Right atrium auricular region (tissue), 2 donors: ENCODE results near the gene IL6ST. TPM values are rescaled to one million over a fixed set of nuclear protein-coding genes. Genes with fewer than 3 reads are reported as not detected.

Experiments used
- DNase-seq: peaks from one replicate; pipeline ENCODE4 v3.0.0-alpha.2; 2019; ENCODE audit warnings: low spot score
- H3K27ac ChIP-seq, 2 donors: fragments of 200-600 bp; sonication (generic); 1 replicate in 1 of 2; 2 replicates in 1 of 2; pipeline ENCODE4 v1.5.1; 2016 to 2019
- H3K27me3 ChIP-seq, 2 donors: fragments of 200-600 bp; sonication (generic); one replicate each; pipeline versions ENCODE4 v1.5.1 to v1.6.0; 2017 to 2019
- H3K36me3 ChIP-seq: fragments of 200-600 bp; sonication (generic); one replicate; pipeline ENCODE4 v1.5.1; 2016
- H3K4me1 ChIP-seq, 2 donors: fragments of 200-600 bp; sonication (generic); one replicate each; pipeline versions ENCODE4 v1.5.1 to v1.6.0; 2017 to 2019
- H3K4me3 ChIP-seq, 2 donors: fragments of 200-600 bp; sonication (generic); 1 replicate in 1 of 2; 2 replicates in 1 of 2; pipeline ENCODE4 v1.5.1; 2017 to 2019; ENCODE audit warnings: mild to moderate bottlenecking in 1 of 2, moderate library complexity in 1 of 2
- H3K9me3 ChIP-seq, 2 donors: fragments of 200-600 bp; sonication (generic); one replicate each; pipeline ENCODE4 v1.5.1; 2019
- CTCF ChIP-seq, 2 donors: fragments of 200-600 bp; sonication (generic); IDR thresholded peaks; one replicate each; pipeline ENCODE4 v1.5.1; 2019; ENCODE audit warnings: antibody characterized with exemption in 2 of 2
- total RNA-seq, 2 donors: library from RNA; depleted of rRNA; stranded (reverse); fragments of >200 nt; gene quantifications; one replicate each; pipeline ENCODE4 v1.1.0, GENCODE V29; 2016

Gene IL6ST
- total RNA-seq, 2 donors from 2014 or later, result 244 to 263 TPM

GRCh38 chr5:55894135-55894534 lies 100.6 kb downstream of the IL6ST start:
- no peak for TF ChIP-seq CTCF (IDR thresholded peaks at IDR 0.05)
- Histone ChIP-seq H3K4me1 (no peaks in the 10 kb centered on the region), H3K9me3 (no peaks in the 10 kb centered on the region), H3K27me3 (no peaks in the 10 kb centered on the region), H3K4me3 (no peak overlapping the region), H3K27ac (no peak overlapping the region), H3K36me3 (no peaks in the 10 kb centered on the region)
- no peak for DNase-seq

GRCh38 chr5:55892479-55892878 lies 102.3 kb downstream of the IL6ST start:
- DNase-seq, result no peak
- H3K27me3 ChIP-seq, result no peaks in the 10 kb centered on the region
- H3K9me3 ChIP-seq, result no peaks in the 10 kb centered on the region
- H3K4me3 ChIP-seq, result no peak overlapping the region
- no peak overlapping the region for H3K27ac ChIP-seq
- TF ChIP-seq CTCF (IDR thresholded peaks at IDR 0.05), result no peak
- no peaks in the 10 kb centered on the region for H3K36me3 ChIP-seq
- no peaks in the 10 kb centered on the region for H3K4me1 ChIP-seq

GRCh38 chr5:55888205-55888604 lies 106.6 kb downstream of the IL6ST start:
- Histone ChIP-seq H3K4me3 (no peak overlapping the region), H3K9me3 (no peaks in the 10 kb centered on the region), H3K27ac (no peak overlapping the region), H3K4me1 (no peaks in the 10 kb centered on the region), H3K27me3 (no peaks in the 10 kb centered on the region), H3K36me3 (no peaks in the 10 kb centered on the region)
- no peak for DNase-seq
- no peak for TF ChIP-seq CTCF (IDR thresholded peaks at IDR 0.05)

- no peak for TF ChIP-seq CTCF (IDR thresholded peaks at IDR 0.05)
- no peaks in the 10 kb centered on the region for H3K9me3 ChIP-seq
- no peaks in the 10 kb centered on the region for H3K4me1 ChIP-seq
- no peak overlapping the region for H3K4me3 ChIP-seq
- H3K27me3 ChIP-seq, result no peaks in the 10 kb centered on the region
- DNase-seq, result no peak
- H3K27ac ChIP-seq, result no peak overlapping the region
- no peaks in the 10 kb centered on the region for H3K36me3 ChIP-seq
These were observed 109.4 kb downstream of the IL6ST start for GRCh38 chr5:55885359-55885758.

Other genes with a start within 250 kb of the IL6ST start
- gene IL31RA, start 143.6 kb downstream of the IL6ST start, total RNA-seq, result under 1 TPM in 1 of 2 donors, not detected in 1; 0.16 TPM
- under 1 TPM in 1 of 2 donors, not detected in 1; 0.20 TPM for gene ANKRD55, start 238.4 kb upstream of the IL6ST start, total RNA-seq